Measurements from ENCODE around the gene RETREG3. TPM values are rescaled to one million over a fixed set of nuclear protein-coding genes. Genes with fewer than 3 reads are reported as not detected.
A peak's percentile ranks its signal among the peaks of the same experiment; 100 is the strongest.

Gene RETREG3
- total and polyA plus RNA-seq, 2 of the 13 experiments (the other 11 are each of a cell fraction or from before 2014, with no cell fraction given), result 47.0 to 55.8 TPM

DNA sequence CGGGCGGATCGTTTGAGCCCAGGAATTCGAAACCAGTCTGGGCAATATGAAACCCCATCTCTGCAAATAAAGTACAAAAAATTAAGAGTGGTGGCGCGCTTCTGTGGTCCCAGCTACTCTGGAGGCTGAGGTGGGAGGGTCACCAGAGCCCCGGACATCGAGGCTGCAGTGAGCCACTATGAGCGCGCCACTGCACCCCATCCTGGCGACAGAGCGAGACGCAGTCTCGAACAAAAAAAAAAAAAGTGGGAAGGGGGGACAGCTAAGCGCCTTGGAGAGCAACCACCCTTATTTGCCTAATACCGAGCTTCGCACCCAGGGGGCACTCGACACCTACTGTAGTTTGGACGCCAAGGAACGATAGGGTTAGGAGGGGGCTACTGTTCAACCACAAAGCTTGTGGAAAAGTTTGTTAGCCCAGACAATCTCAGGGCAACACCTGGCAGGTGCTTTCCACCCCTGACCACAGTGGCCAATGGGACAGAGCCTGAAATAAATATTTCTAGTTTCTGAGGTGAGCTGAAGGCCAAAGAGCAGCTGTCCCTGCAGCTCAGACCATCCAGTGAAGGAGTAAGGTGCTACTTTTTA is 30.8 kb downstream of the RETREG3 start (continued):
- TF ChIP-seq, protein P1, sequence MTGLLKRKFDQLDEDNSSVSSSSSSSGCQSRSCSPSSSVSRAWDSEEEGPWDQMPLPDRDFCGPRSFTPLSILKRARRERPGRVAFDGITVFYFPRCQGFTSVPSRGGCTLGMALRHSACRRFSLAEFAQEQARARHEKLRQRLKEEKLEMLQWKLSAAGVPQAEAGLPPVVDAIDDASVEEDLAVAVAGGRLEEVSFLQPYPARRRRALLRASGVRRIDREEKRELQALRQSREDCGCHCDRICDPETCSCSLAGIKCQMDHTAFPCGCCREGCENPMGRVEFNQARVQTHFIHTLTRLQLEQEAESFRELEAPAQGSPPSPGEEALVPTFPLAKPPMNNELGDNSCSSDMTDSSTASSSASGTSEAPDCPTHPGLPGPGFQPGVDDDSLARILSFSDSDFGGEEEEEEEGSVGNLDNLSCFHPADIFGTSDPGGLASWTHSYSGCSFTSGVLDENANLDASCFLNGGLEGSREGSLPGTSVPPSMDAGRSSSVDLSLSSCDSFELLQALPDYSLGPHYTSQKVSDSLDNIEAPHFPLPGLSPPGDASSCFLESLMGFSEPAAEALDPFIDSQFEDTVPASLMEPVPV (CRISPR knock-in tag; IDR thresholded peaks at IDR 0.05), result peak; percentile 68; the same call in 1 of the 2 replicates
- TF ChIP-seq FOXA1 (IDR thresholded peaks at IDR 0.05), result no peak
- TF ChIP-seq FOXA1 (CRISPR knock-in tag; IDR thresholded peaks at IDR 0.05), result peak; percentile 52; the same call in 1 of the 2 replicates
- TF ChIP-seq ZKSCAN5 (CRISPR knock-in tag; IDR thresholded peaks at IDR 0.05), result 0 out of 2 replicates have a peak, but pooled peaks have one; percentile 40
- peak; percentile 80 for TF ChIP-seq EED (CRISPR knock-in tag; IDR thresholded peaks at IDR 0.05)
- TF ChIP-seq, protein P2, sequence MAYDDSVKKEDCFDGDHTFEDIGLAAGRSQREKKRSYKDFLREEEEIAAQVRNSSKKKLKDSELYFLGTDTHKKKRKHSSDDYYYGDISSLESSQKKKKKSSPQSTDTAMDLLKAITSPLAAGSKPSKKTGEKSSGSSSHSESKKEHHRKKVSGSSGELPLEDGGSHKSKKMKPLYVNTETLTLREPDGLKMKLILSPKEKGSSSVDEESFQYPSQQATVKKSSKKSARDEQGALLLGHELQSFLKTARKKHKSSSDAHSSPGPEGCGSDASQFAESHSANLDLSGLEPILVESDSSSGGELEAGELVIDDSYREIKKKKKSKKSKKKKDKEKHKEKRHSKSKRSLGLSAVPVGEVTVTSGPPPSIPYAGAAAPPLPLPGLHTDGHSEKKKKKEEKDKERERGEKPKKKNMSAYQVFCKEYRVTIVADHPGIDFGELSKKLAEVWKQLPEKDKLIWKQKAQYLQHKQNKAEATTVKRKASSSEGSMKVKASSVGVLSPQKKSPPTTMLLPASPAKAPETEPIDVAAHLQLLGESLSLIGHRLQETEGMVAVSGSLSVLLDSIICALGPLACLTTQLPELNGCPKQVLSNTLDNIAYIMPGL (CRISPR knock-in tag; IDR thresholded peaks at IDR 0.05; ENCODE audit: borderline replicate concordance in 1 of 2, low read depth in 1 of 2), result peak in 1 of 2 experiments; percentile 59; a peak in 2 of 4 replicates
- TF ChIP-seq TBX2 (CRISPR knock-in tag; IDR thresholded peaks at IDR 0.05; ENCODE audit: borderline replicate concordance), result peak; percentile 40
- 0 out of 2 replicates have a peak, but pooled peaks have one; percentile 71 for TF ChIP-seq NPAS2 (CRISPR knock-in tag; IDR thresholded peaks at IDR 0.05; ENCODE audit: borderline replicate concordance)
- TF ChIP-seq TSC22D2 (CRISPR knock-in tag; IDR thresholded peaks at IDR 0.05; ENCODE audit: borderline replicate concordance), result no peak
- 0 out of 2 replicates have a peak, but pooled peaks have one; percentile 24 for TF ChIP-seq ZNF83 (CRISPR knock-in tag; IDR thresholded peaks at IDR 0.05; ENCODE audit: borderline replicate concordance)
- no peak for TF ChIP-seq ZNF816 (CRISPR knock-in tag; IDR thresholded peaks at IDR 0.05; ENCODE audit: borderline replicate concordance)
- TF ChIP-seq, protein P3, sequence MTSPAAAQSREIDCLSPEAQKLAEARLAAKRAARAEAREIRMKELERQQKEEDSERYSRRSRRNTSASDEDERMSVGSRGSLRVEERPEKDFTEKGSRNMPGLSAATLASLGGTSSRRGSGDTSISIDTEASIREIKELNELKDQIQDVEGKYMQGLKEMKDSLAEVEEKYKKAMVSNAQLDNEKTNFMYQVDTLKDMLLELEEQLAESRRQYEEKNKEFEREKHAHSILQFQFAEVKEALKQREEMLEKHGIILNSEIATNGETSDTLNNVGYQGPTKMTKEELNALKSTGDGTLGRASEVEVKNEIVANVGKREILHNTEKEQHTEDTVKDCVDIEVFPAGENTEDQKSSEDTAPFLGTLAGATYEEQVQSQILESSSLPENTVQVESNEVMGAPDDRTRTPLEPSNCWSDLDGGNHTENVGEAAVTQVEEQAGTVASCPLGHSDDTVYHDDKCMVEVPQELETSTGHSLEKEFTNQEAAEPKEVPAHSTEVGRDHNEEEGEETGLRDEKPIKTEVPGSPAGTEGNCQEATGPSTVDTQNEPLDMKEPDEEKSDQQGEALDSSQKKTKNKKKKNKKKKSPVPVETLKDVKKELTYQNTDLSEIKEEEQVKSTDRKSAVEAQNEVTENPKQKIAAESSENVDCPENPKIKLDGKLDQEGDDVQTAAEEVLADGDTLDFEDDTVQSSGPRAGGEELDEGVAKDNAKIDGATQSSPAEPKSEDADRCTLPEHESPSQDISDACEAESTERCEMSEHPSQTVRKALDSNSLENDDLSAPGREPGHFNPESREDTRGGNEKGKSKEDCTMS (CRISPR knock-in tag; conservative IDR thresholded peaks at IDR 0.05), result no peak
- 0 out of 2 replicates have a peak, but pooled peaks have one; percentile 5 for TF ChIP-seq HDAC2 (CRISPR knock-in tag; IDR thresholded peaks at IDR 0.05)
- TF ChIP-seq, protein P4, sequence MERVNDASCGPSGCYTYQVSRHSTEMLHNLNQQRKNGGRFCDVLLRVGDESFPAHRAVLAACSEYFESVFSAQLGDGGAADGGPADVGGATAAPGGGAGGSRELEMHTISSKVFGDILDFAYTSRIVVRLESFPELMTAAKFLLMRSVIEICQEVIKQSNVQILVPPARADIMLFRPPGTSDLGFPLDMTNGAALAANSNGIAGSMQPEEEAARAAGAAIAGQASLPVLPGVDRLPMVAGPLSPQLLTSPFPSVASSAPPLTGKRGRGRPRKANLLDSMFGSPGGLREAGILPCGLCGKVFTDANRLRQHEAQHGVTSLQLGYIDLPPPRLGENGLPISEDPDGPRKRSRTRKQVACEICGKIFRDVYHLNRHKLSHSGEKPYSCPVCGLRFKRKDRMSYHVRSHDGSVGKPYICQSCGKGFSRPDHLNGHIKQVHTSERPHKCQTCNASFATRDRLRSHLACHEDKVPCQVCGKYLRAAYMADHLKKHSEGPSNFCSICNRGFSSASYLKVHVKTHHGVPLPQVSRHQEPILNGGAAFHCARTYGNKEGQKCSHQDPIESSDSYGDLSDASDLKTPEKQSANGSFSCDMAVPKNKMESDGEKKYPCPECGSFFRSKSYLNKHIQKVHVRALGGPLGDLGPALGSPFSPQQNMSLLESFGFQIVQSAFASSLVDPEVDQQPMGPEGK (CRISPR knock-in tag; IDR thresholded peaks at IDR 0.05), result peak; percentile 61
- no peak for TF ChIP-seq RAD51 (IDR thresholded peaks at IDR 0.05; ENCODE audit: borderline replicate concordance)
- TF ChIP-seq HNF4G (IDR thresholded peaks at IDR 0.05; ENCODE audit: borderline replicate concordance, low read depth, low read length), result 0 out of 2 replicates have a peak, but pooled peaks have one; percentile 4
- TF ChIP-seq HNF4G (CRISPR knock-in tag; IDR thresholded peaks at IDR 0.05; ENCODE audit: borderline replicate concordance, low read depth), result no peak
- TF ChIP-seq ZNF572 (CRISPR knock-in tag; IDR thresholded peaks at IDR 0.05), result 0 out of 2 replicates have a peak, but pooled peaks have one; percentile 69
- TF ChIP-seq MIER2 (CRISPR knock-in tag; IDR thresholded peaks at IDR 0.05), result peak; percentile 45; the same call in 1 of the 2 replicates
- TF ChIP-seq ZNF160 (CRISPR knock-in tag; IDR thresholded peaks at IDR 0.05), result no peak
- TF ChIP-seq, protein P5, sequence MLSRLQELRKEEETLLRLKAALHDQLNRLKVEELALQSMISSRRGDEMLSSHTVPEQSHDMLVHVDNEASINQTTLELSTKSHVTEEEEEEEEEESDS (CRISPR knock-in tag; IDR thresholded peaks at IDR 0.05; ENCODE audit: borderline replicate concordance), result peak; percentile 37; the same call in 1 of the 2 replicates

Measured in HepG2 (cell line).